HFFc6 (cell line): ENCODE data around the gene LOXHD1. TPM values are rescaled to one million over a fixed set of nuclear protein-coding genes. Genes with fewer than 3 reads are reported as not detected.

Experiments used
- DNase-seq: peaks from one replicate; pipeline ENCODE4 v3.0.0-alpha.2; 2018
- H3K27ac Mint-ChIP-seq: 2 replicates; pipeline ENCODE4 v1.8.0; 2020; ENCODE audit warnings: mild to moderate bottlenecking, mixed read lengths
- H3K27me3 Mint-ChIP-seq: 2 replicates; pipeline ENCODE4 v1.8.0; 2021; ENCODE audit warnings: mild to moderate bottlenecking, moderate library complexity, mixed read lengths; ENCODE audit not compliant: insufficient read depth
- H3K36me3 Mint-ChIP-seq: 2 replicates; pipeline ENCODE4 v1.8.0; 2021; ENCODE audit warnings: low read depth, mixed read lengths
- H3K4me1 Mint-ChIP-seq: 2 replicates; pipeline ENCODE4 v1.8.0; 2020; ENCODE audit warnings: low read depth, mixed read lengths
- H3K4me3 Mint-ChIP-seq: 2 replicates; pipeline ENCODE4 v1.8.0; 2020; ENCODE audit warnings: mild to moderate bottlenecking, moderate library complexity, mixed read lengths
- H3K9me3 Mint-ChIP-seq: 2 replicates; pipeline ENCODE4 v1.8.0; 2020; ENCODE audit warnings: mild to moderate bottlenecking, mixed read lengths
- CTCF ChIP-seq: fragments of 200-600 bp; sonication (generic); IDR thresholded peaks from 2 replicates; pipeline ENCODE4 v1.5.0; 2021; ENCODE audit warnings: antibody characterized with exemption, mild to moderate bottlenecking
- total RNA-seq, 6 experiments: library from RNA; stranded (reverse); fragmentation: NEBNext Ultra II Directional; extraction: Animal tissue kit (Norgen Biotek cat#: 25700); gene quantifications; 2 replicates in 1 of 6; 3 replicates in 5 of 6; pipeline ENCODE4 v1.2.3, GENCODE V29; 2021

LOXHD1 gene
- total RNA-seq, 6 experiments from 2014 or later = not detected

GRCh38 chr18:46538376-46538775, 118.6 kb downstream of the LOXHD1 start:
- no peak for DNase-seq
- Mint-ChIP-seq H3K27ac (no peak overlapping the region), H3K27me3 (peaks cover 11% of the 10 kb centered on the region), H3K4me3 (no peak overlapping the region), H3K9me3 (no peaks in the 10 kb centered on the region; the same call in 1 of the 2 replicates), H3K4me1 (no peaks in the 10 kb centered on the region), H3K36me3 (no peaks in the 10 kb centered on the region)
- no peak for TF ChIP-seq CTCF

- DNase-seq = no peak
- H3K27ac Mint-ChIP-seq = no peak overlapping the region
- no peak overlapping the region for H3K4me3 Mint-ChIP-seq
- TF ChIP-seq CTCF = no peak
- H3K9me3 Mint-ChIP-seq = no peaks in the 10 kb centered on the region; the same call in 1 of the 2 replicates
- peaks cover 12% of the 10 kb centered on the region for H3K27me3 Mint-ChIP-seq
- no peaks in the 10 kb centered on the region for H3K36me3 Mint-ChIP-seq
- H3K4me1 Mint-ChIP-seq = no peaks in the 10 kb centered on the region
These were observed 120.7 kb downstream of the LOXHD1 start for GRCh38 chr18:46536215-46536874.

GRCh38 chr18:46531482-46531881, 125.5 kb downstream of the LOXHD1 start:
- H3K9me3 Mint-ChIP-seq = no peaks in the 10 kb centered on the region
- peaks cover 17% of the 10 kb centered on the region for H3K27me3 Mint-ChIP-seq
- no peaks in the 10 kb centered on the region for H3K36me3 Mint-ChIP-seq
- no peak for TF ChIP-seq CTCF
- no peak overlapping the region for H3K27ac Mint-ChIP-seq
- no peaks in the 10 kb centered on the region for H3K4me1 Mint-ChIP-seq
- no peak for DNase-seq
- no peak overlapping the region for H3K4me3 Mint-ChIP-seq

GRCh38 chr18:46528037-46528436, 129.0 kb downstream of the LOXHD1 start:
- DNase-seq = no peak
- no peaks in the 10 kb centered on the region for H3K9me3 Mint-ChIP-seq
- no peaks in the 10 kb centered on the region for H3K4me1 Mint-ChIP-seq
- peaks cover 17% of the 10 kb centered on the region; the same call in 1 of the 2 replicates for H3K27me3 Mint-ChIP-seq
- no peak for TF ChIP-seq CTCF
- no peak overlapping the region for H3K4me3 Mint-ChIP-seq
- no peak overlapping the region for H3K27ac Mint-ChIP-seq
- H3K36me3 Mint-ChIP-seq = no peaks in the 10 kb centered on the region

GRCh38 chr18:46519870-46520269, 137.2 kb downstream of the LOXHD1 start:
- no peak overlapping the region for H3K4me3 Mint-ChIP-seq
- TF ChIP-seq CTCF = no peak

More at GRCh38 chr18:46519870-46520269, 137.2 kb downstream of the LOXHD1 start:
- no peaks in the 10 kb centered on the region for H3K36me3 Mint-ChIP-seq
- H3K4me1 Mint-ChIP-seq = no peaks in the 10 kb centered on the region
- DNase-seq = no peak
- no peak overlapping the region for H3K27ac Mint-ChIP-seq
- no peaks in the 10 kb centered on the region for H3K9me3 Mint-ChIP-seq
- H3K27me3 Mint-ChIP-seq = peaks cover 6% of the 10 kb centered on the region
